Activated CD4-positive, alpha-beta memory T cell treated with anti-CD3 and anti-CD28 coated beads, Interleukin-2, amount 10 ng/mL, durations not matched to agents 7 days and 5 days (primary cell): Measurements from ENCODE around the gene RASSF10. TPM values are rescaled to one million over a fixed set of nuclear protein-coding genes. Genes with fewer than 3 reads are reported as not detected.

ENCODE experiments used
- CTCF ChIA-PET: fragments of 350-600 bp; sonication (Branson Sonifier 250); formaldehyde crosslinking; loops from one replicate; lab custom pipeline; 2021; ENCODE audit warnings: antibody characterized with exemption, inconsistent platforms; lab: Charles Lee
- POLR2A ChIA-PET: fragments of 350-600 bp; sonication (Branson Sonifier 250); formaldehyde crosslinking; loops from one replicate; lab custom pipeline; 2021; ENCODE audit warnings: antibody characterized with exemption; lab: Charles Lee
- DNase-seq: peaks from one replicate; pipeline ENCODE4 v3.0.0-alpha.2; 2020
- H3K27ac Mint-ChIP-seq: one replicate; pipeline ENCODE4 v1.8.0; 2021; ENCODE audit warnings: mild to moderate bottlenecking, mixed read lengths
- H3K27me3 Mint-ChIP-seq: one replicate; pipeline ENCODE4 v1.8.0; 2021; ENCODE audit warnings: mixed read lengths
- H3K36me3 Mint-ChIP-seq: one replicate; pipeline ENCODE4 v1.8.0; 2021; ENCODE audit warnings: low read depth, mixed read lengths
- H3K4me1 Mint-ChIP-seq: one replicate; pipeline ENCODE4 v1.8.0; 2021; ENCODE audit warnings: mixed read lengths
- H3K4me3 Mint-ChIP-seq: one replicate; pipeline ENCODE4 v1.8.0; 2021; ENCODE audit warnings: mild to moderate bottlenecking, mixed read lengths
- H3K9me3 Mint-ChIP-seq: one replicate; pipeline ENCODE4 v1.8.0; 2021; ENCODE audit warnings: mixed read lengths
- total RNA-seq, 2 experiments: library from RNA; stranded (reverse); gene quantifications; one replicate each; pipeline ENCODE4 v1.2.3, GENCODE V29; 2021

The RASSF10 gene
- total RNA-seq, 2 experiments from 2014 or later, result not detected

GRCh38 chr11:13015753-13016152 lies 6.6 kb downstream of the RASSF10 start:
- H3K36me3 Mint-ChIP-seq, result no peaks in the 10 kb centered on the region
- H3K9me3 Mint-ChIP-seq, result no peaks in the 10 kb centered on the region
- H3K27ac Mint-ChIP-seq, result no peak overlapping the region
- no peaks in the 10 kb centered on the region for H3K4me1 Mint-ChIP-seq
- ChIA-PET CTCF (no interaction called here), POLR2A (no interaction called here)
- no peak overlapping the region for H3K4me3 Mint-ChIP-seq
- DNase-seq, result no peak
- peaks cover 53% of the 10 kb centered on the region for H3K27me3 Mint-ChIP-seq

- no peaks in the 10 kb centered on the region for H3K4me1 Mint-ChIP-seq
- POLR2A ChIA-PET, result no interaction called here
- CTCF ChIA-PET, result no interaction called here
- peaks cover 46% of the 10 kb centered on the region for H3K27me3 Mint-ChIP-seq
- H3K27ac Mint-ChIP-seq, result no peak overlapping the region
- no peak overlapping the region for H3K4me3 Mint-ChIP-seq
- no peaks in the 10 kb centered on the region for H3K36me3 Mint-ChIP-seq
- H3K9me3 Mint-ChIP-seq, result no peaks in the 10 kb centered on the region
- DNase-seq, result no peak
These were observed 7.3 kb downstream of the RASSF10 start for GRCh38 chr11:13016415-13016814.

- H3K9me3 Mint-ChIP-seq, result no peaks in the 10 kb centered on the region
- no peak overlapping the region for H3K27ac Mint-ChIP-seq
- peaks cover 45% of the 10 kb centered on the region for H3K27me3 Mint-ChIP-seq
- no peaks in the 10 kb centered on the region for H3K4me1 Mint-ChIP-seq
- no peak overlapping the region for H3K4me3 Mint-ChIP-seq
- POLR2A ChIA-PET, result no interaction called here
- CTCF ChIA-PET, result no interaction called here
- no peak for DNase-seq
- H3K36me3 Mint-ChIP-seq, result no peaks in the 10 kb centered on the region
These were observed 10.2 kb downstream of the RASSF10 start for GRCh38 chr11:13019313-13019712.

- Mint-ChIP-seq H3K27me3 (peaks cover 44% of the 10 kb centered on the region), H3K9me3 (no peaks in the 10 kb centered on the region), H3K27ac (no peak overlapping the region), H3K4me3 (no peak overlapping the region), H3K4me1 (no peaks in the 10 kb centered on the region), H3K36me3 (no peaks in the 10 kb centered on the region)
- ChIA-PET POLR2A (no interaction called here), CTCF (no interaction called here)
- DNase-seq, result no peak
These were observed 14.3 kb downstream of the RASSF10 start for GRCh38 chr11:13023423-13023822.

- no peak overlapping the region for H3K27ac Mint-ChIP-seq
- H3K9me3 Mint-ChIP-seq, result no peaks in the 10 kb centered on the region
- peaks cover 34% of the 10 kb centered on the region for H3K27me3 Mint-ChIP-seq
- no peak overlapping the region for H3K4me3 Mint-ChIP-seq
- ChIA-PET CTCF (no interaction called here), POLR2A (no interaction called here)
- H3K36me3 Mint-ChIP-seq, result no peaks in the 10 kb centered on the region
- no peaks in the 10 kb centered on the region for H3K4me1 Mint-ChIP-seq
- no peak for DNase-seq
These were observed 17.6 kb downstream of the RASSF10 start for GRCh38 chr11:13026722-13027121.

GRCh38 chr11:13028322-13028721 lies 19.2 kb downstream of the RASSF10 start:
- no peaks in the 10 kb centered on the region for H3K4me1 Mint-ChIP-seq
- no peak overlapping the region for H3K27ac Mint-ChIP-seq
- H3K4me3 Mint-ChIP-seq, result no peak overlapping the region
- ChIA-PET POLR2A (no interaction called here), CTCF (no interaction called here)
- no peak for DNase-seq
- no peaks in the 10 kb centered on the region for H3K36me3 Mint-ChIP-seq
- H3K27me3 Mint-ChIP-seq, result peaks cover 21% of the 10 kb centered on the region
- no peaks in the 10 kb centered on the region for H3K9me3 Mint-ChIP-seq

GRCh38 chr11:13029872-13030271 lies 20.8 kb downstream of the RASSF10 start:
- H3K27me3 Mint-ChIP-seq, result peaks cover 15% of the 10 kb centered on the region
- CTCF ChIA-PET, result no interaction called here
- no peaks in the 10 kb centered on the region for H3K36me3 Mint-ChIP-seq
- DNase-seq, result no peak
- no peak overlapping the region for H3K27ac Mint-ChIP-seq
- no peak overlapping the region for H3K4me3 Mint-ChIP-seq
- POLR2A ChIA-PET, result no interaction called here
- no peaks in the 10 kb centered on the region for H3K9me3 Mint-ChIP-seq
- no peaks in the 10 kb centered on the region for H3K4me1 Mint-ChIP-seq

- CTCF ChIA-PET, result no interaction called here
- peaks cover 20% of the 10 kb centered on the region for H3K27me3 Mint-ChIP-seq
- no peak overlapping the region for H3K4me3 Mint-ChIP-seq
These were observed 21.7 kb downstream of the RASSF10 start for GRCh38 chr11:13030857-13031256.

GRCh38 chr11:13031349-13031748 lies 22.2 kb downstream of the RASSF10 start:
- H3K27me3 Mint-ChIP-seq, result peaks cover 20% of the 10 kb centered on the region
- H3K4me1 Mint-ChIP-seq, result no peaks in the 10 kb centered on the region
- H3K27ac Mint-ChIP-seq, result no peak overlapping the region
- no peaks in the 10 kb centered on the region for H3K36me3 Mint-ChIP-seq
- H3K4me3 Mint-ChIP-seq, result no peak overlapping the region
- H3K9me3 Mint-ChIP-seq, result no peaks in the 10 kb centered on the region
- DNase-seq, result no peak
- POLR2A ChIA-PET, result no interaction called here
- CTCF ChIA-PET, result no interaction called here

More at GRCh38 chr11:13030857-13031256, 21.7 kb downstream of the RASSF10 start:
- no peak for DNase-seq
- Mint-ChIP-seq H3K27ac (no peak overlapping the region), H3K9me3 (no peaks in the 10 kb centered on the region), H3K36me3 (no peaks in the 10 kb centered on the region), H3K4me1 (no peaks in the 10 kb centered on the region)
- POLR2A ChIA-PET, result no interaction called here

- no peak for DNase-seq
- ChIA-PET CTCF (no interaction called here), POLR2A (no interaction called here)
- no peaks in the 10 kb centered on the region for H3K4me1 Mint-ChIP-seq
- H3K27me3 Mint-ChIP-seq, result peaks cover 29% of the 10 kb centered on the region
- no peaks in the 10 kb centered on the region for H3K9me3 Mint-ChIP-seq
- no peak overlapping the region for H3K27ac Mint-ChIP-seq
- no peaks in the 10 kb centered on the region for H3K36me3 Mint-ChIP-seq
- H3K4me3 Mint-ChIP-seq, result no peak overlapping the region
These were observed 24.8 kb downstream of the RASSF10 start for GRCh38 chr11:13033760-13034533.

- Mint-ChIP-seq H3K27me3 (peaks cover 35% of the 10 kb centered on the region), H3K4me1 (no peaks in the 10 kb centered on the region), H3K4me3 (no peak overlapping the region), H3K9me3 (no peaks in the 10 kb centered on the region), H3K36me3 (no peaks in the 10 kb centered on the region), H3K27ac (no peak overlapping the region)
- POLR2A ChIA-PET, result no interaction called here
- no peak for DNase-seq
- CTCF ChIA-PET, result no interaction called here
These were observed 26.6 kb downstream of the RASSF10 start for GRCh38 chr11:13035711-13036110.

GRCh38 chr11:13036235-13036634 lies 27.1 kb downstream of the RASSF10 start:
- no peaks in the 10 kb centered on the region for H3K36me3 Mint-ChIP-seq
- no peaks in the 10 kb centered on the region for H3K4me1 Mint-ChIP-seq
- H3K4me3 Mint-ChIP-seq, result no peak overlapping the region
- H3K9me3 Mint-ChIP-seq, result no peaks in the 10 kb centered on the region
- H3K27me3 Mint-ChIP-seq, result peaks cover 35% of the 10 kb centered on the region
- CTCF ChIA-PET, result no interaction called here
- POLR2A ChIA-PET, result no interaction called here
- no peak overlapping the region for H3K27ac Mint-ChIP-seq
- no peak for DNase-seq

- Mint-ChIP-seq H3K27me3 (peaks cover 41% of the 10 kb centered on the region), H3K9me3 (no peaks in the 10 kb centered on the region), H3K27ac (no peak overlapping the region), H3K4me3 (no peak overlapping the region), H3K4me1 (no peaks in the 10 kb centered on the region), H3K36me3 (no peaks in the 10 kb centered on the region)
- POLR2A ChIA-PET, result no interaction called here
- no peak for DNase-seq
- CTCF ChIA-PET, result no interaction called here
These were observed 29.2 kb downstream of the RASSF10 start for GRCh38 chr11:13038366-13038765.

- Mint-ChIP-seq H3K27ac (no peak overlapping the region), H3K27me3 (peaks cover 39% of the 10 kb centered on the region), H3K36me3 (no peaks in the 10 kb centered on the region), H3K4me1 (no peaks in the 10 kb centered on the region), H3K9me3 (no peaks in the 10 kb centered on the region), H3K4me3 (no peak overlapping the region)
- ChIA-PET POLR2A (no interaction called here), CTCF (no interaction called here)
- DNase-seq, result no peak
These were observed 30.0 kb downstream of the RASSF10 start for GRCh38 chr11:13039126-13039525.
